ENCODE results near the gene BAIAP2.

BAIAP2 gene

DNA sequence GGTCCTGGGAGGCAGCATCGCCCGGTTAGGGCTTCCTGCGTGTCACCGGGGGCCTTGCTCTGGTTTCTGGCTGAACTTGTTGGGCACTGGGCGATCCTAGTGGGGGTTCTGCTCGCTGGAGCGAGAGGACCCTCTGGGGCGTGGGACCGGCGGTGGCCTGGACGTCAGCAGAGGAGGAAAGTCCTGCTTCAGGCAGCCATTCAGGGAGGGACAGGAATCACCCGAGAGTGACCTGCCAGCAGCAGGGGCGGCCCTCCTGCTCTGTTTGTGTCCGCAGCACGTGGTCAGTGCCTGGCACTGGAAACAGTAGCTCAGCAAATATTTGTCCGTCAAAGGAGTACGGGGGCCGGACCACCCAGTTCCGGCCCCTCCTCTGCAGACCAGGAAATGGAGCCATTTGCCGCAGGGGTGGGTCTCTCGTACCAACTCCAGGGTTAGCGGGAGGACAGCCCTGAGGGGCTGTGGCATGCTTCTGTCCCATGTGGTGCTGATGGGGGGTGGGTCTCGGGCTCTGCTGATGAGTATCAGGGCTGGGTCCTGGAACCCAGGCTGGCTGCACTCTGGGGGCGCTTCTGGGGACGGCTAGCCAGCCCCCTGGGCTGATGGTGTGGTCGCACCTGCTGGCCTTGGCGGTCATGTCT lies 48.3 kb downstream of the BAIAP2 start:
- Histone ChIP-seq H3K4me2 (ENCODE audit: low read depth, low read length, poor library complexity, severe bottlenecking) (no peak overlapping the region), H2AFZ (ENCODE audit: low read length) (no peak overlapping the region), H3K4me3 (ENCODE audit: low read length, poor library complexity, severe bottlenecking) (no peak overlapping the region), H3K4me1 (ENCODE audit: insufficient read depth, low read length, poor library complexity, severe bottlenecking) (no peaks in the 10 kb centered on the region), H3F3A (ENCODE audit: low read depth) (no peaks in the 10 kb centered on the region), H3K27me3 (ENCODE audit: insufficient read depth, low read length, poor library complexity, severe bottlenecking) (no peaks in the 10 kb centered on the region), H3K9me2 (replicated peaks; ENCODE audit: low read depth, low read length) (no peaks in the 10 kb centered on the region), H4K20me1 (ENCODE audit: insufficient read depth, low read length, poor library complexity, severe bottlenecking) (no peaks in the 10 kb centered on the region), H3K79me2 (ENCODE audit: insufficient read depth, low read length) (no peaks in the 10 kb centered on the region), H3K36me3 (ENCODE audit: insufficient read depth, low read length) (no peaks in the 10 kb centered on the region), H3K9me3 (ENCODE audit: insufficient read depth, low read depth, low read length) (no peaks in the 10 kb centered on the region), H3K9ac (ENCODE audit: low read depth, low read length, poor library complexity, severe bottlenecking) (no peak overlapping the region)
- TF ChIP-seq CTCF (conservative IDR thresholded peaks at IDR 0.05; ENCODE audit: low read length) (no peak), EZH2phosphoT487 (IDR thresholded peaks at IDR 0.05; ENCODE audit: borderline replicate concordance) (no peak)

- Histone ChIP-seq H3F3A (ENCODE audit: low read depth) (no peaks in the 10 kb centered on the region), H3K4me3 (ENCODE audit: low read length, poor library complexity, severe bottlenecking) (no peak overlapping the region), H3K9me2 (replicated peaks; ENCODE audit: low read depth, low read length) (no peaks in the 10 kb centered on the region), H3K9me3 (ENCODE audit: insufficient read depth, low read depth, low read length) (no peaks in the 10 kb centered on the region), H2AFZ (ENCODE audit: low read length) (no peak overlapping the region), H3K27me3 (ENCODE audit: insufficient read depth, low read length, poor library complexity, severe bottlenecking) (no peaks in the 10 kb centered on the region), H3K79me2 (ENCODE audit: insufficient read depth, low read length) (no peaks in the 10 kb centered on the region), H3K4me1 (ENCODE audit: insufficient read depth, low read length, poor library complexity, severe bottlenecking) (no peaks in the 10 kb centered on the region), H3K9ac (ENCODE audit: low read depth, low read length, poor library complexity, severe bottlenecking) (no peak overlapping the region), H3K36me3 (ENCODE audit: insufficient read depth, low read length) (no peaks in the 10 kb centered on the region), H3K4me2 (ENCODE audit: low read depth, low read length, poor library complexity, severe bottlenecking) (no peak overlapping the region), H4K20me1 (ENCODE audit: insufficient read depth, low read length, poor library complexity, severe bottlenecking) (no peaks in the 10 kb centered on the region)
- TF ChIP-seq CTCF (conservative IDR thresholded peaks at IDR 0.05; ENCODE audit: low read length) (no peak), EZH2phosphoT487 (IDR thresholded peaks at IDR 0.05; ENCODE audit: borderline replicate concordance) (no peak)
Measured at GRCh38 chr17:81084680-81085419, 49.9 kb downstream of the BAIAP2 start.

DNA sequence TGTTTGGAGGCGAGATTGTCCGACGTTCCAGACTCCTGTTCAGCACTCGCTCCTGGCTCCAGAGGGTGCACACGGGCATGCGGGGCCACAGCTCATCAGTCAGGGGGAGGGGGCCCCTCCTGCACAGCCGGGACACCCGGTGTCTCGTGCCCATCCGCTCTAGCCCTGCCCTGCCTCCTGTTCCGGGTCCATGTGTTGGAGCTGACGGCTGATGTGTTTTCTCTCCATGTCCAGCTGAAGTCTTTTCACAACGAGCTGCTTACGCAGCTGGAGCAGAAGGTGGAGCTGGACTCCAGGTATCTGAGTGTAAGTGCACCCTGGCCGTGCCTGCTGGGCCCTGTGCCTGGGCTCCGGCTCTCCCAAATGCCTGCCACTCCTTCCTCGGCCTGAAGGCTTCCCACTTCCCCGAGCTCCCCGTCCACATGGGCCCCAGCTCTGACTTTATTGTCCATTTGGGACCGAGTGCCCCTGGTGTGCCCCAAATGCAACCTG lies 50.5 kb downstream of the BAIAP2 start:
- Histone ChIP-seq H3K9me2 (replicated peaks; ENCODE audit: low read depth, low read length) (no peaks in the 10 kb centered on the region), H3K4me2 (ENCODE audit: low read depth, low read length, poor library complexity, severe bottlenecking) (no peak overlapping the region), H3K36me3 (ENCODE audit: insufficient read depth, low read length) (no peaks in the 10 kb centered on the region), H3K4me3 (ENCODE audit: low read length, poor library complexity, severe bottlenecking) (no peak overlapping the region), H3F3A (ENCODE audit: low read depth) (no peaks in the 10 kb centered on the region), H4K20me1 (ENCODE audit: insufficient read depth, low read length, poor library complexity, severe bottlenecking) (no peaks in the 10 kb centered on the region), H3K79me2 (ENCODE audit: insufficient read depth, low read length) (no peaks in the 10 kb centered on the region), H2AFZ (ENCODE audit: low read length) (no peak overlapping the region), H3K9me3 (ENCODE audit: insufficient read depth, low read depth, low read length) (no peaks in the 10 kb centered on the region), H3K4me1 (ENCODE audit: insufficient read depth, low read length, poor library complexity, severe bottlenecking) (no peaks in the 10 kb centered on the region), H3K27me3 (ENCODE audit: insufficient read depth, low read length, poor library complexity, severe bottlenecking) (no peaks in the 10 kb centered on the region), H3K9ac (ENCODE audit: low read depth, low read length, poor library complexity, severe bottlenecking) (no peak overlapping the region)
- TF ChIP-seq CTCF (conservative IDR thresholded peaks at IDR 0.05; ENCODE audit: low read length) (no peak), EZH2phosphoT487 (IDR thresholded peaks at IDR 0.05; ENCODE audit: borderline replicate concordance) (no peak)

Measured in Loucy (cell line).